Measurements from ENCODE around the gene CFAP45.
"Not testable (repeated sequence)": the region's sequence is repeated elsewhere in the genome, so short reads cannot be mapped to it uniquely, and the experiment has no call there.

Gene CFAP45

GRCh38 chr1:159900755-159901360 is 893 bp upstream of the CFAP45 start:
- DNase-seq (ENCODE audit: low spot score), result no peak

DNA sequence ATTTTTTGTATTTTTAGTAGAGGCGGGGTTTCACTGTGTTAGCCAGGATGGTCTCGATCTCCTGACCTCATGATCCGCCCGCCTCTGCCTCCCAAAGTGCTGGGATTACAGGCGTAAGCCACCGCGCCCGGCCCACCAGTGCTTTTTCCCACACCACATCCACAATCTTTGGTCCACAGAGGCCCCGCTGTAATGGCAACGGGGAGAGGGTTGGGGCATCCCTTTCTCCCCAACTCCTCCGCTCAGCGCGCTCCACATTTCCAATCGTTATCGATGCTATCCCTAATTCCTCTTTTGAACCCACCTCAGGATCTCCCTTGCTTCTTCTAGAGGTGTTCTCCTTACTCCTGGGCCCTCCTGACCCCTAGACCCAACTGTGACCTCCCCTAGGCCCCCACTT is 331 bp downstream of the CFAP45 start:
- not testable (repeated sequence) for DNase-seq (ENCODE audit: low spot score)

DNA sequence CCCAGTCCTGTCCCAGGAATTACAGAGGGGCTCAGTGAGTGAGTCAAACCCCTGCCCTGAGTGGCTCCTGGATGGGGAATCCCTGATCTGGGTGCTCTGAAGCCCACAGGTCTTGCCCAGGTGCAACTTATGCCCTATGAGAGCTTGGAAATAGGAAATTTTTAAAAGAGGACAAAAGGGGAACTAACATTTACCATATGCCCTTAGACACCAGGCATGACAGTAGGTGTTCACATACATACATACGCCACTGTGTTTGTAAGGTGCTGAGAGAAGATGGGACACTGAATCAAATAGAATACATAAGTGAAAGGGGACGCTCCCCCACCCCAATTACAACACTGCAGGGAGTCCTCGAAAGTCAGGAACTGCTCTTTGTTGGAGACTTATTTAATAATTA is 1.4 kb downstream of the CFAP45 start:
- no peak for DNase-seq (ENCODE audit: low spot score)

GRCh38 chr1:159897962-159898361 is 2.0 kb downstream of the CFAP45 start:
- no peak for DNase-seq (ENCODE audit: low spot score)

DNA sequence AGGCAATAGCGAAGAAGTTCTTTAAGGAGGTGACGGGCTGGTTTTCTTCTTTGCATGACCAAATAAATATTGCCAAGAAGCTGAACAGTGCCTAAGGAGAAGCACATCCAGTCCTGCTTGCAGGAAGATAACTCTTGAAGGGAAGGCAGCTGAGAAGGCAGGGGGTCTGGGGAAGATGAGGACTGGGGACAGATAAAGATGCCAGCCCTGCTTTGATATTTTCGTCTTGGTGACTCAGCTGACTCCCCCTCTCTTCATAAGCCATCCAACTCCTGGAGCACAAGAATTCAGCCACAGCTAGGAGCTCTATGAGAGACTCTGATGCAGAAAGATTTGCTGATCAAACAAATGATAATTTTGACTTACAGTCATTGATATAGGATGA is 3.4 kb downstream of the CFAP45 start:
- no peak for DNase-seq (ENCODE audit: low spot score)

DNA sequence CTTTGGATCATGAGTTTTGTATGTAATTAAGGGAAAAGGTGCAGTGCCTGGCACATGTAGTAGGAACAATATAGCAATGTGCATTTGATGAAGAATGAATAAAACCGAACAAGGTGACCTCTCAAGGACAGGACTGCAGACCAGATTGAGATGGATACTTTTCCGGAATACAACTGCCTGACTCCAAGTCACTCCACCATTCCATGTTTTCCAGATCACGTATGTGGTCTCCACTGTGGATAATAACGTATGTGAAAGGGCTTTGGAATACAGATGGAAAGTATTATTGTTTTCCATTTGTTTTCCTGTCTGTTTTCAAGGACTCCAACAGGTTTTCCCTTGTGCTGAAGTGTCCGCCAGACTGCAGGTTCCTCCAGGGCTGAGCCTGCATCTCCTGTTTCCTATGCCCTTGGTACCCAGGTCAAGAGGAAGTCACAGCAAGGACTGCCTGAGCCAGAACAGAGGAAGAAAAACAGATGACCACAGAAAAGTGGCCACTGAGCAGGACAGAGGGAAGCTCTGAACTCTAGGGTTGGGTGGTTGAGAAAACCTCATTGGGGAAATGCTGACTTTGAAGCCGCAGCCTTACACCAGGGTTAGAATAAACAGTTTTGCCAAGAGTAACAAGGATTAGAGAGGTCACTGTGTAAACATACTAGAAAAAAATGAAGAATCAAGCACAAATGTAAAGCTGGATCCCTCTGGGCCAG is 4.0 kb downstream of the CFAP45 start:
- DNase-seq (ENCODE audit: low spot score), result no peak

DNA sequence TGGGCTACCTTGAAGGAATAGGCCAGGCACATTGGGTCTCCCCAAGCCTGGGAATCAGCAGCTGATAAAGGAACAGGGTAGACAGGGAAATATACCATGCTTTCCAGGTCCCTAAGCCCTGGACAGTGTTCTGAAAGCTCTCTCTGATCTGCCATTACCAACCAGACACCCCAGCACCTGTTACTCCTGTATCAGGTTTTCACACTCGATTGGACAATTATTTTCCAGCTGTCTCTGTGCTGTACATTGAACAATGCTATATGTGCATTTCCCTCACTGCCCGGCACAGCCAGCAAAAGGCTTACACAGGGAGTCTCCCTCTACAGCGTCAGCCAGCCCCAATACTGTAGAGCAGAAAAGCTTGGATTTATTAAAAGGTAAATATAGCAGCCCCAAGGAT is 4.7 kb downstream of the CFAP45 start:
- DNase-seq (ENCODE audit: low spot score), result no peak

DNA sequence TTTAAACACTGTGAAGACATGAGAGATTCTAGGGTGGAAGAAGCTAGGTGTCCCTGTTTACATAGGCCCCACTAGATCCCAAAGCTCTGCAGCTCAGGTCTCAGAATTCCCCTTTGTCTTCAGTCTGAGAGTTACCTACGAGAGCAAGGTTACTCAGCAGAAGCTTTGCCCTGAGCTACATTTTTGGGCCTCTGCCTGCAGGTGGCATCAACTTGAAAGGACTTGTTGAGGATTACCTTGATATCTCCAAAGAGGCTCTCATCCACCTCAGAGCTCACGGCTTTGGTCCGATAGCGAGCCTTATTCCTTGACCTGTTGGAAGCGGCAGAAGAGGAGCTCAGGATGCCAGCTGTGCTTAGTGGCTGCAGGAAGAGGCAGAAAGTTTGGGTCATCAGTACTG is 7.0 kb downstream of the CFAP45 start:
- no peak for DNase-seq (ENCODE audit: low spot score)

DNA sequence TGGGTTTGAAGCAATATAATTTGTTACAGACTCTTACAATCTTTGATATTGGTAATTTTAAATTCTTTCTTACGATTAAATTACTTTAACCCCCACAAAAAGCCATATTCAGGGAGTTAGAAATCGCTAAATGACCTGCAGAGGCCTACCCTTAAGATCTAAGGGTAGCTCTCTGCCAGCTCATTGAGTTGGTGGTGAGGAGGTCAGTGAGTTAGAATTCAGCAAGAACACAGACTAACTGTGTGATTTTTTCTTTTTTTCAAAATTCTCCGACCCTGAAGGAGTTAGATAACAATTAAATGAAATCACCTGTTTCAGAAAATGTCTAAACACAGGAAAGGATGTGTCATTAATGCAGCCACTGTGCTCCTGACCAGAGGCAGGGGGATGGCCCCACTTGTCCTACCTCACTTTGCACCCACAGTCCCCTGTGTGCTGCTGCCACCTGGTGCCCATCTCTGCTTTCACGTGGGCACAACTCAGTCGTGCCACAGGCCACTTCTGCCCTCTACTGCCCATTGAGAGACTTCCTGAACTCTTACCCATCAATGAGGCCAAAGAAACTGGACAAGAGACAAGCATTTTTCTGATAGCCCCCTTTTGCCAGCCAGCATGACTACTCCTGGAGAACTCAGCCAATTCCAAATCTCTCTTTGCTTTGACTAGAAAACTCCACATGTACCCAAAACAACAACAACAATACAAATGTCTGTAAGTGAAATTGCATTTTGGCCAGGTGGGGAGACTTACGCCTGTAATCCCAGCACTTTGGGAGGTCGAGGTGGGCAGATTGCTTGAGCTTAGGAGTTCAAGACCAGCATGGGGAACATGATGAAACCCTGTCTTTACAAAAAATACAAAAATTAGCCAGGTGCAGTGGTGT is 8.4 kb downstream of the CFAP45 start:
- peak; percentile 82 for DNase-seq (ENCODE audit: low spot score)

DNA sequence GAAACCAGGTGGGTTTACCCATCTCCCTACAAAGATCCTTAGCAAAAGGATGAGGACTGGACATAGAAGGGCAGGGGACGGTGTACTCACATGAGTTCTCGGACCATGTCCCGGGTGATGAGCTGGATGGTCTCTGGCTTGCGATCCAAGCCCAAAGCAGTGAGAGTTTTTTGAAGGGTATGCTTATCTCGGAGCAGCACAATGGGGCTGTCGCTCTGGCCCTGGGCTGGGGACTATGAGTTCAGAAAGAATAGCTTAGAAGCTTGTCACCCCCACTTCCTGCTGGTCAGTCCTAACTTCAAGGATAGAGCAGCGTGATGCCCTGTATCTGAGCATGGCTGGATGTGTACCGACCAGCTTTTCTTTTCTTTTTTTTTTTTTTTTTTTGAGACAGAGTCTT is 9.6 kb downstream of the CFAP45 start:
- no peak for DNase-seq (ENCODE audit: low spot score)

- DNase-seq (ENCODE audit: low spot score), result peak; percentile 57
These were observed 10.1 kb downstream of the CFAP45 start for GRCh38 chr1:159889821-159890252.

DNA sequence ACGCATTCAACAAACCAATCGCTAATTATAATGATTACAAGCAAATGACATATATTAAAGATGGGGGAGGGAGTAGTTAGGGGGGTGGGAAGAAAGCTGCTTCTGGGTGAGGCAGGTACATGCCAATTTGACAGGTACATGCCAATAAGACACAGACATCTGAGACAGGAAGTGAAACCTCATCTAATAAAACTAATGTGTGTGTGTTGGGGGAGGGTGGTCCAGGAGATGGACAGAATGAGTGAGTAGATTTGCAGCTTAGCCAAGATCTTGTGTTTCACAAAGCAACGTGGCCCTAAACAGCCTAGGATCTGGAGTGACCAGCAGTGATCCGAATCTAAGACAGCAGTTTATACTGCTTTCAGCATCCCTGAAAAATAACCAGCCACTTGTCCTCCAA is 10.8 kb downstream of the CFAP45 start:
- peak; percentile 26 for DNase-seq (ENCODE audit: low spot score)

GRCh38 chr1:159884296-159884695 is 15.7 kb downstream of the CFAP45 start:
- no peak for DNase-seq (ENCODE audit: low spot score)

GRCh38 chr1:159883134-159883533 is 16.8 kb downstream of the CFAP45 start:
- DNase-seq (ENCODE audit: low spot score), result no peak

GRCh38 chr1:159882527-159882862 is 17.5 kb downstream of the CFAP45 start:
- DNase-seq (ENCODE audit: low spot score), result no peak

- DNase-seq (ENCODE audit: low spot score), result no peak
These were observed 18.1 kb downstream of the CFAP45 start for GRCh38 chr1:159881622-159882526.

GRCh38 chr1:159880430-159880829 is 19.5 kb downstream of the CFAP45 start:
- no peak for DNase-seq (ENCODE audit: low spot score)

DNA sequence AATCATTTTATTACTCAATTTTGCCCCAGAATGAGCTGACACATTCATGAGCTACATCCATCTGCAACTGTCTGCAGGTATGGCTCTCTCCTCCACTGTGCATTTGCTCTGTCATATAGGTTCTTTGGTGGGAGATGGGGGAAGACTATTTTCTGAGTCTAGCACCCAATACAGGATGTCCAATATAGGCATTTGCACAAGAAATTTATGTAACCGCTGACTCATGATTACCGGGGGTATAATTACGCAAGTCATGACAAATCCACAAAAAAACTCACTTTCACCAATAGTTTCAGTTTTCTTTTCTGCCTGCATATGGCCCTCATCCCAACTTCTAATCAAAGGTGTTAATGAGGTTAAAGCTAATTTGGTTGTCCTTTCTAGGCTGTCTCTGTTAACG is 20.0 kb downstream of the CFAP45 start:
- DNase-seq (ENCODE audit: low spot score), result no peak

DNA sequence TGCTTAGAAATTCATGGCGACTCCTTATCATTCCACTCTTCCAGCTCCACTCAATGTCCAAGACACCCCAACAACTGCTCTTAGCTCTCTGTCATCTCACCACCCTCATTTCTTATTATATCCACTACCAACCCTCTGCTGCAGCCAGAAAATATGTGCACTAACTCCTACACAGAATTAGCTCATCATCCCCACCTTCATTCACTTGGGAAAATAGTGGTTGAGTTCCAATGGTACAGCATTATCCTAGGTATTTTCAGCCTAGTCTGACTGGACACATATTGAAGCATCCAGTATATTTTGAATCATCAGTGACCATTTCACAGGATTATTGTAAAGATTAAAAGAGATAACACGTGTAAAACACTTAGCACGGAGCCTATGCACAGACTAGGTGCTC is 20.8 kb downstream of the CFAP45 start:
- DNase-seq (ENCODE audit: low spot score), result no peak

- no peak for DNase-seq (ENCODE audit: low spot score)
These were observed 22.1 kb downstream of the CFAP45 start for GRCh38 chr1:159877695-159878444.

- no peak for DNase-seq (ENCODE audit: low spot score)
These were observed 26.3 kb downstream of the CFAP45 start for GRCh38 chr1:159873530-159874143.

Measured in NAMALWA (cell line).